GM04503 (cell line): Measurements from ENCODE around the gene CALCOCO2.
A peak's percentile ranks its signal among the peaks of the same experiment; 100 is the strongest.
"Not testable (repeated sequence)": the region's sequence is repeated elsewhere in the genome, so short reads cannot be mapped to it uniquely, and the experiment has no call there.

Experiments
- DNase-seq: peaks from one replicate; pipeline ENCODE4 v3.0.0-alpha.2; 2012; ENCODE audit warnings: low read depth

CALCOCO2 gene

GRCh38 chr17:48825446-48826381 lies 5.1 kb upstream of the CALCOCO2 start:
- no peak for DNase-seq

- no peak for DNase-seq
These were observed 681 bp downstream of the CALCOCO2 start for GRCh38 chr17:48831549-48831883.

GRCh38 chr17:48834973-48835372 lies 4.1 kb downstream of the CALCOCO2 start:
- no peak for DNase-seq

- no peak for DNase-seq
These were observed 5.1 kb downstream of the CALCOCO2 start for GRCh38 chr17:48835971-48836370.

GRCh38 chr17:48837458-48837857 lies 6.6 kb downstream of the CALCOCO2 start:
- not testable (repeated sequence) for DNase-seq

GRCh38 chr17:48840441-48840840 lies 9.6 kb downstream of the CALCOCO2 start:
- DNase-seq = no peak

GRCh38 chr17:48841395-48841831 lies 10.6 kb downstream of the CALCOCO2 start:
- DNase-seq = peak; percentile 51

GRCh38 chr17:48842746-48843145 lies 11.9 kb downstream of the CALCOCO2 start:
- DNase-seq = no peak

- DNase-seq = no peak
These were observed 12.5 kb downstream of the CALCOCO2 start for GRCh38 chr17:48843187-48843900.

GRCh38 chr17:48850792-48851323 lies 20.0 kb downstream of the CALCOCO2 start:
- no peak for DNase-seq

GRCh38 chr17:48854774-48855476 lies 24.1 kb downstream of the CALCOCO2 start:
- DNase-seq = no peak

GRCh38 chr17:48856122-48856821 lies 25.4 kb downstream of the CALCOCO2 start:
- no peak for DNase-seq

GRCh38 chr17:48860034-48860433 lies 29.2 kb downstream of the CALCOCO2 start:
- no peak for DNase-seq

GRCh38 chr17:48860456-48860855 lies 29.6 kb downstream of the CALCOCO2 start:
- DNase-seq = no peak

- no peak for DNase-seq
These were observed 38.2 kb downstream of the CALCOCO2 start for GRCh38 chr17:48868916-48869500.

GRCh38 chr17:48869821-48870318 lies 39.0 kb downstream of the CALCOCO2 start:
- no peak for DNase-seq

- DNase-seq = no peak
These were observed 40.3 kb downstream of the CALCOCO2 start for GRCh38 chr17:48871035-48871550.

- no peak for DNase-seq
These were observed 40.9 kb downstream of the CALCOCO2 start for GRCh38 chr17:48871551-48872351.

- not testable (repeated sequence) for DNase-seq
These were observed 41.6 kb downstream of the CALCOCO2 start for GRCh38 chr17:48872409-48872808.

- no peak for DNase-seq
These were observed 42.4 kb downstream of the CALCOCO2 start for GRCh38 chr17:48873209-48873608.
